Measurements from ENCODE around the gene ASL. TPM values are rescaled to one million over a fixed set of nuclear protein-coding genes. Genes with fewer than 3 reads are reported as not detected.

The ASL gene
- total and polyA plus RNA-seq, 10 of the 15 experiments (the other 5 are each of a cell fraction or from before 2014, with no cell fraction given): 0.66 to 36.7 (median 28.8) TPM

DNA sequence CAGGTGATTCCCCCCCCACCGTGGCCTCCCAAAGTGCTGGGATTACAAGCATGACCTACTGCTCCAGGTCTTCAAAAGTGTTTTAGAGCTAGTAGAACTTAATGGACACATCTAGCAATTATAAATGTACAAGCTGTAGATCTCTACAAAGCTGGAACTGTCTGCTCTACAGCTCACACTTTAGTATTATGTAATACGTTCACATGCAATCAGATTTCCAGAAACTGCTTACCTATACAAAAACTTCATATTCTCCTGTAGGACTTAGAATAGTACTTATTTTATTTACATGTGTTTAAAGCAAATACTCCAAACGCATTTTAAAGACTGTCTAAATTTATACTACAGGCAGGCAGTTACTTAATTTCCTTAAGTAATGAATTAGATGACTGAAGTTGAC lies 39.2 kb upstream of the ASL start:
- Histone ChIP-seq H3K4me1 (ENCODE audit: control insufficient read depth, insufficient read depth, low read length) (no peaks in the 10 kb centered on the region), H4K20me1 (ENCODE audit: control insufficient read depth, insufficient read depth) (no peaks in the 10 kb centered on the region), H3K9ac (ENCODE audit: control insufficient read depth, insufficient read depth, low read length) (no peak overlapping the region), H3K9me3 (replicated peaks; ENCODE audit: control insufficient read depth, insufficient read depth, low read length) (no peaks in the 10 kb centered on the region), H3K4me2 (ENCODE audit: control insufficient read depth, insufficient read depth) (no peak overlapping the region), H2AFZ (ENCODE audit: control insufficient read depth, low read depth, low read length) (no peak overlapping the region), H3K36me3 (ENCODE audit: control insufficient read depth in 2 of 2, insufficient read depth in 2 of 2, low read length in 1 of 2) (no peaks in the 10 kb centered on the region), H3K27ac (ENCODE audit: control insufficient read depth, insufficient read depth) (no peak overlapping the region), H3K79me2 (ENCODE audit: control insufficient read depth, insufficient read depth, low read length) (no peaks in the 10 kb centered on the region), H3K4me3 (no peak overlapping the region), H3K27me3 (replicated peaks in 1 of 2; ENCODE audit: control insufficient read depth in 2 of 2, insufficient read depth in 2 of 2, low read length in 1 of 2) (no peaks in the 10 kb centered on the region)
- no peak for TF ChIP-seq NR2F1 (conservative IDR thresholded peaks at IDR 0.05)
- TF ChIP-seq, protein P1, sequence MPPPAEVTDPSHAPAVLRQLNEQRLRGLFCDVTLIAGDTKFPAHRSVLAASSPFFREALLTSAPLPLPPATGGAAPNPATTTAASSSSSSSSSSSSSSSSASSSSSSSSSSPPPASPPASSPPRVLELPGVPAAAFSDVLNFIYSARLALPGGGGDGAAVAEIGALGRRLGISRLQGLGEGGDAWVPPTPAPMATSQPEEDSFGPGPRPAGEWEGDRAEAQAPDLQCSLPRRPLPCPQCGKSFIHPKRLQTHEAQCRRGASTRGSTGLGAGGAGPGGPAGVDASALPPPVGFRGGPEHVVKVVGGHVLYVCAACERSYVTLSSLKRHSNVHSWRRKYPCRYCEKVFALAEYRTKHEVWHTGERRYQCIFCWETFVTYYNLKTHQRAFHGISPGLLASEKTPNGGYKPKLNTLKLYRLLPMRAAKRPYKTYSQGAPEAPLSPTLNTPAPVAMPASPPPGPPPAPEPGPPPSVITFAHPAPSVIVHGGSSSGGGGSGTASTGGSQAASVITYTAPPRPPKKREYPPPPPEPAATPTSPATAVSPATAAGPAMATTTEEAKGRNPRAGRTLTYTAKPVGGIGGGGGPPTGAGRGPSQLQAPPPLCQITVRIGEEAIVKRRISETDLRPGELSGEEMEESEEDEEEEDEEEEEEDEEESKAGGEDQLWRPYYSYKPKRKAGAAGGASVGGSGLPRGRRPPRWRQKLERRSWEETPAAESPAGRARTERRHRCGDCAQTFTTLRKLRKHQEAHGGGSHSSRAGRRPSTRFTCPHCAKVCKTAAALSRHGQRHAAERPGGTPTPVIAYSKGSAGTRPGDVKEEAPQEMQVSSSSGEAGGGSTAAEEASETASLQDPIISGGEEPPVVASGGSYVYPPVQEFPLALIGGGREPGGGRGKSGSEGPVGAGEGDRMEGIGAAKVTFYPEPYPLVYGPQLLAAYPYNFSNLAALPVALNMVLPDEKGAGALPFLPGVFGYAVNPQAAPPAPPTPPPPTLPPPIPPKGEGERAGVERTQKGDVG (CRISPR knock-in tag; IDR thresholded peaks at IDR 0.05): no peak
- TF ChIP-seq, protein P2, sequence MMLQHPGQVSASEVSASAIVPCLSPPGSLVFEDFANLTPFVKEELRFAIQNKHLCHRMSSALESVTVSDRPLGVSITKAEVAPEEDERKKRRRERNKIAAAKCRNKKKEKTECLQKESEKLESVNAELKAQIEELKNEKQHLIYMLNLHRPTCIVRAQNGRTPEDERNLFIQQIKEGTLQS (IDR thresholded peaks at IDR 0.05; ENCODE audit: borderline replicate concordance, extremely low read depth, low read depth, low read length): no peak
- no peak for TF ChIP-seq CHD1 (IDR thresholded peaks at IDR 0.05; ENCODE audit: low read depth, low read length)
- no peak for TF ChIP-seq EGR1 (IDR thresholded peaks at IDR 0.05; ENCODE audit: borderline replicate concordance in 1 of 2, low read depth in 2 of 2, low read length in 2 of 2)
- DNase-seq (ENCODE audit: low read depth, low spot score): no peak
- SMC1A ChIA-PET (ENCODE audit: uncharacterized antibody, unreplicated experiment): interaction anchor here (1.3 to 1.7 kb wide), 2 partner anchors 25 to 36 kb away, joined by 3 read pairs; no protein-coding TSS in a partner anchor
- RAD21 ChIA-PET (ENCODE audit: unreplicated experiment): no interaction called here
- no peak for ATAC-seq
- intact Hi-C loops (cut with micrococcal nuclease; ENCODE audit: unreplicated experiment): loop anchor here (10.0 kb wide), 1 partner anchor 168 kb away; the partner anchor contains the start of gene TPST1
- POLR2A ChIA-PET: interaction anchor here (0.6 kb wide), 1 partner anchor 556 kb away, joined by 6 read pairs; no protein-coding TSS in a partner anchor
- in situ Hi-C loops (cut with MboI): no loop called here
- no TSS peak for BruUV-seq (replicated peaks)
- CTCF ChIA-PET: no interaction called here
- FAIRE-seq: no peak
- WGBS (ENCODE audit: insufficient coverage, insufficient replicate concordance, low lambda C conversion rate, missing lambda C conversion rate): 32% methylated on average over 3 of the region's 3 CpGs

All from GM12878 (cell line).